GM12878 (cell line): ENCODE results near the gene PCDHGA3. TPM values are rescaled to one million over a fixed set of nuclear protein-coding genes. Genes with fewer than 3 reads are reported as not detected.

Source experiments
- ATAC-seq: fragments of 200-7000 bp; cut with Tn5 transposase; 3 replicates; pipeline ENCODE4 v1.9.1; 2020; ENCODE audit warnings: mild to moderate bottlenecking, moderate library complexity
- BruUV-seq: library from RNA; stranded (reverse); fragments of 400-500 nt; replicated peaks from 2 replicates; lab custom pipeline; 2021; lab: Mats Ljungman, UMichigan
- CTCF ChIA-PET: fragments of 300-600 bp; sonication (Branson Sonifier 250); formaldehyde crosslinking; extraction: SDS; loops from one replicate; lab custom pipeline; 2021; ENCODE audit warnings: inconsistent platforms; lab: Yijun Ruan, JAX
- POLR2A ChIA-PET: fragments of 350-600 bp; formaldehyde crosslinking; extraction: SDS; loops from one replicate; lab custom pipeline; 2021; ENCODE audit warnings: inconsistent platforms; lab: Charles Lee
- RAD21 ChIA-PET: fragments of 300-600 bp; sonication (Branson Sonifier 250); formaldehyde crosslinking; loops from one replicate; lab custom pipeline; 2023; ENCODE audit warnings: antibody characterized with exemption; ENCODE audit not compliant: unreplicated experiment; lab: Charles Lee
- SMC1A ChIA-PET: fragments of 300-600 bp; sonication (Branson Sonifier 250); formaldehyde crosslinking; loops from one replicate; lab custom pipeline; 2023; ENCODE audit not compliant: unreplicated experiment, uncharacterized antibody; lab: Charles Lee
- DNase-seq: peaks from one replicate; pipeline ENCODE4 v3.0.0-alpha.2; 2011; ENCODE audit warnings: low read depth, low spot score
- FAIRE-seq: peaks from 3 replicates; lab custom pipeline; 2011; peaks lifted over from hg19 to GRCh38; lab: Jason Lieb, UNC
- H2AFZ ChIP-seq: 2 replicates; pipeline ENCODE4 v1.6.0; 2011; ENCODE audit warnings: low read depth, low read length, control low read depth; ENCODE audit not compliant: control insufficient read depth
- H3K27ac ChIP-seq: 2 replicates; pipeline ENCODE4 v1.5.1; 2011; ENCODE audit warnings: control low read depth; ENCODE audit not compliant: control insufficient read depth, insufficient read depth
- H3K27me3 ChIP-seq, 2 experiments: replicated peaks in 1 of 2; 2 replicates each; pipeline versions ENCODE4 v1.6.0 to v1.6.1; 2011; ENCODE audit warnings: low read length in 1 of 2; ENCODE audit not compliant: control insufficient read depth in 2 of 2, insufficient read depth in 2 of 2
- H3K36me3 ChIP-seq, 2 experiments: 2 replicates each; pipeline ENCODE4 v1.5.1; 2011; ENCODE audit warnings: low read length in 1 of 2; ENCODE audit not compliant: control insufficient read depth in 2 of 2, insufficient read depth in 2 of 2
- H3K4me1 ChIP-seq: 2 replicates; pipeline ENCODE4 v1.6.1; 2011; ENCODE audit warnings: mild to moderate bottlenecking, low read length, moderate library complexity, mixed read lengths; ENCODE audit not compliant: control insufficient read depth, insufficient read depth
- H3K4me2 ChIP-seq: 2 replicates; pipeline ENCODE4 v1.6.0; 2011; ENCODE audit warnings: control low read depth; ENCODE audit not compliant: control insufficient read depth, insufficient read depth
- H3K4me3 ChIP-seq: fragments of 200-600 bp; sonication (generic); 2 replicates; pipeline ENCODE4 v1.5.1; 2016
- H3K79me2 ChIP-seq: 2 replicates; pipeline ENCODE4 v1.6.0; 2011; ENCODE audit warnings: low read length; ENCODE audit not compliant: control insufficient read depth, insufficient read depth
- H3K9ac ChIP-seq: 2 replicates; pipeline ENCODE4 v1.8.0; 2011; ENCODE audit warnings: low read length, control low read depth, mixed read lengths; ENCODE audit not compliant: control insufficient read depth, insufficient read depth
- H3K9me3 ChIP-seq: replicated peaks from 3 replicates; pipeline ENCODE4 v1.5.1; 2011; ENCODE audit warnings: mild to moderate bottlenecking, low read length; ENCODE audit not compliant: control insufficient read depth, insufficient read depth
- H4K20me1 ChIP-seq: 2 replicates; pipeline ENCODE4 v1.6.0; 2011; ENCODE audit not compliant: control insufficient read depth, insufficient read depth
- ATF7 ChIP-seq: fragments of 450-650 bp; IDR thresholded peaks from 2 replicates; pipeline ENCODE4 v1.6.1; 2016; ENCODE audit warnings: low read depth, mild to moderate bottlenecking
- BHLHE40 ChIP-seq, 2 experiments: fragments of 450-650 bp in 1 of 2; IDR thresholded peaks; 2 replicates each; pipeline ENCODE4 v1.6.1; 2011 to 2017; ENCODE audit warnings: low read depth in 2 of 2, borderline replicate concordance in 1 of 2, improper control_type of control experiment in 1 of 2, low read length in 1 of 2, mild to moderate bottlenecking in 1 of 2
- BRCA1 ChIP-seq: IDR thresholded peaks from 2 replicates; pipeline ENCODE4 v1.6.1; 2011; ENCODE audit warnings: low read depth, low read length, improper control_type of control experiment
- CBFB ChIP-seq: IDR thresholded peaks from 2 replicates; pipeline ENCODE4 v1.6.1; 2016; ENCODE audit warnings: antibody characterized with exemption, low read depth
- CBX3 ChIP-seq: fragments of 200-600 bp; sonication (generic); IDR thresholded peaks from 2 replicates; pipeline ENCODE4 v1.6.1; 2016; ENCODE audit warnings: low read depth, borderline replicate concordance
- EZH2 ChIP-seq: IDR thresholded peaks from 2 replicates; pipeline ENCODE4 v1.6.1; 2012; ENCODE audit warnings: low read depth, mild to moderate bottlenecking, control low read depth, inconsistent platforms, low read length, borderline replicate concordance; ENCODE audit not compliant: control insufficient read depth
- JUND ChIP-seq: IDR thresholded peaks from 2 replicates; pipeline ENCODE4 v1.6.1; 2012; ENCODE audit warnings: low read depth, mild to moderate bottlenecking, low read length, improper control_type of control experiment, moderate library complexity
- LARP7 ChIP-seq: fragments of 450-650 bp; IDR thresholded peaks from 2 replicates; pipeline ENCODE4 v1.6.1; 2017; ENCODE audit warnings: mild to moderate bottlenecking
- MEF2B ChIP-seq: fragments of 450-650 bp; IDR thresholded peaks from 2 replicates; pipeline ENCODE4 v1.6.1; 2018; ENCODE audit warnings: mild to moderate bottlenecking, moderate library complexity; ENCODE audit not compliant: partially characterized antibody, poor library complexity, severe bottlenecking
- POLR2AphosphoS5 ChIP-seq: IDR thresholded peaks from 2 replicates; pipeline ENCODE4 v1.6.1; 2011; ENCODE audit warnings: mild to moderate bottlenecking, low read length, inconsistent platforms
- SIN3A ChIP-seq: IDR thresholded peaks from 2 replicates; pipeline ENCODE4 v1.6.1; 2012; ENCODE audit warnings: low read depth, low read length, improper control_type of control experiment
- SMARCA5 ChIP-seq: fragments of 450-650 bp; IDR thresholded peaks from 2 replicates; pipeline ENCODE4 v1.6.1; 2017; ENCODE audit warnings: mild to moderate bottlenecking
- TBL1XR1 ChIP-seq: IDR thresholded peaks from 2 replicates; pipeline ENCODE4 v1.6.1; 2012; ENCODE audit warnings: low read depth, low read length, improper control_type of control experiment
- TCF12 ChIP-seq: IDR thresholded peaks from 2 replicates; pipeline ENCODE4 v1.6.1; 2011; ENCODE audit warnings: low read depth, mild to moderate bottlenecking, low read length
- YBX1 ChIP-seq: fragments of 450-650 bp; IDR thresholded peaks from 2 replicates; pipeline ENCODE4 v1.6.1; 2016; ENCODE audit warnings: antibody characterized with exemption
- YY1 ChIP-seq: IDR thresholded peaks from 2 replicates; pipeline ENCODE4 v1.6.1; 2011; ENCODE audit warnings: low read depth, mild to moderate bottlenecking, low read length
- ZNF217 ChIP-seq: fragments of 450-650 bp; IDR thresholded peaks from 2 replicates; pipeline ENCODE4 v1.6.1; 2017; ENCODE audit warnings: antibody characterized with exemption, mild to moderate bottlenecking
- WGBS: methylation state at CpG from one replicate; pipeline ENCODE4 v1.1.6; 2016; ENCODE audit warnings: low lambda C conversion rate; ENCODE audit not compliant: insufficient replicate concordance, insufficient coverage; ENCODE audit errors: missing lambda C conversion rate; 5-methylcytosine and 5-hydroxymethylcytosine counted together
- in situ Hi-C: fragments of 300-500 bp; cut with MboI; formaldehyde crosslinking; loops from 9 replicates; pipeline ENCODE4 v1.14.3; 2018; ENCODE audit warnings: mixed read lengths
- intact Hi-C: fragments of 100-400 bp; cut with micrococcal nuclease; formaldehyde crosslinking; loops from one replicate; pipeline ENCODE4 v1.14.2; 2022; ENCODE audit not compliant: unreplicated experiment
- polyA plus RNA-seq, 11 experiments: library from polyadenylated mRNA; depleted of rRNA in 4 of 11; unstranded in 6 of 11; stranded (reverse) in 5 of 11; fragments of >200 nt; fragmentation: Nextera tagmentation in 4 of 11; fragmentation: Illumina TruSeq in 1 of 11; extraction: Ambion mirVana in 4 of 11; extraction: Trizol in 1 of 11; gene quantifications; 1 replicate in 1 of 11; 2 replicates in 10 of 11; pipeline versions ENCODE4 v1.2.1 to v1.2.3, GENCODE V29; 2011 to 2016; ENCODE audit warnings: inconsistent platforms in 2 of 11, missing spikeins in 2 of 11, low read depth in 1 of 11
- total RNA-seq, 4 experiments: library from RNA; depleted of rRNA in 3 of 4; stranded (reverse); fragments of >200 nt in 3 of 4; fragmentation: Illumina TruSeq in 1 of 4; extraction: Trizol in 1 of 4; gene quantifications; 2 replicates each; pipeline versions ENCODE4 v1.2.1 to v1.2.3, GENCODE V29; 2013 to 2021
- TF ChIP-seq, protein P1 (sequence below): fragments of 450-650 bp; IDR thresholded peaks from 2 replicates; pipeline ENCODE4 v1.6.1; 2017; ENCODE audit warnings: mild to moderate bottlenecking, moderate library complexity
- TF ChIP-seq, protein P2 (sequence below): fragments of 150-350 bp; IDR thresholded peaks from 2 replicates; pipeline ENCODE4 v1.6.1; 2016; ENCODE audit warnings: low read depth, low read length

The PCDHGA3 gene
- total and polyA plus RNA-seq, 10 of the 15 experiments (the other 5 are each of a cell fraction or from before 2014, with no cell fraction given), result 0.06 to 0.17 (median 0.11) TPM; not detected in 6

DNA sequence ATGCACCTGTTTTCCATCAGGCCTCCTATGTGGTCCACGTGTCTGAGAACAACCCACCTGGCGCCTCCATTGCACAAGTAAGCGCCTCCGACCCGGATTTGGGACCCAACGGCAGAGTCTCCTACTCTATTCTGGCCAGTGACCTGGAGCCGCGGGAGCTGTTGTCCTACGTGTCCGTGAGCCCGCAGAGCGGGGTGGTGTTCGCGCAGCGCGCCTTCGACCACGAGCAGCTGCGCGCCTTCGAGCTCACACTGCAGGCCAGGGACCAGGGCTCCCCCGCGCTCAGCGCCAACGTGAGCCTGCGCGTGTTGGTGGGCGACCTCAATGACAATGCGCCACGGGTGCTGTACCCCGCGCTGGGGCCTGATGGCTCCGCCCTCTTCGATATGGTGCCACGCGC lies 8.0 kb downstream of the PCDHGA3 start:
- CTCF ChIA-PET, result no interaction called here
- WGBS, result 82% methylated on average over 20 of the region's 36 CpGs
- H3K9me3 ChIP-seq, result no peaks in the 10 kb centered on the region; the same call in 1 of the 3 replicates
- no peak for TF ChIP-seq BRCA1
- no peak for TF ChIP-seq YY1
- TF ChIP-seq, protein P1, sequence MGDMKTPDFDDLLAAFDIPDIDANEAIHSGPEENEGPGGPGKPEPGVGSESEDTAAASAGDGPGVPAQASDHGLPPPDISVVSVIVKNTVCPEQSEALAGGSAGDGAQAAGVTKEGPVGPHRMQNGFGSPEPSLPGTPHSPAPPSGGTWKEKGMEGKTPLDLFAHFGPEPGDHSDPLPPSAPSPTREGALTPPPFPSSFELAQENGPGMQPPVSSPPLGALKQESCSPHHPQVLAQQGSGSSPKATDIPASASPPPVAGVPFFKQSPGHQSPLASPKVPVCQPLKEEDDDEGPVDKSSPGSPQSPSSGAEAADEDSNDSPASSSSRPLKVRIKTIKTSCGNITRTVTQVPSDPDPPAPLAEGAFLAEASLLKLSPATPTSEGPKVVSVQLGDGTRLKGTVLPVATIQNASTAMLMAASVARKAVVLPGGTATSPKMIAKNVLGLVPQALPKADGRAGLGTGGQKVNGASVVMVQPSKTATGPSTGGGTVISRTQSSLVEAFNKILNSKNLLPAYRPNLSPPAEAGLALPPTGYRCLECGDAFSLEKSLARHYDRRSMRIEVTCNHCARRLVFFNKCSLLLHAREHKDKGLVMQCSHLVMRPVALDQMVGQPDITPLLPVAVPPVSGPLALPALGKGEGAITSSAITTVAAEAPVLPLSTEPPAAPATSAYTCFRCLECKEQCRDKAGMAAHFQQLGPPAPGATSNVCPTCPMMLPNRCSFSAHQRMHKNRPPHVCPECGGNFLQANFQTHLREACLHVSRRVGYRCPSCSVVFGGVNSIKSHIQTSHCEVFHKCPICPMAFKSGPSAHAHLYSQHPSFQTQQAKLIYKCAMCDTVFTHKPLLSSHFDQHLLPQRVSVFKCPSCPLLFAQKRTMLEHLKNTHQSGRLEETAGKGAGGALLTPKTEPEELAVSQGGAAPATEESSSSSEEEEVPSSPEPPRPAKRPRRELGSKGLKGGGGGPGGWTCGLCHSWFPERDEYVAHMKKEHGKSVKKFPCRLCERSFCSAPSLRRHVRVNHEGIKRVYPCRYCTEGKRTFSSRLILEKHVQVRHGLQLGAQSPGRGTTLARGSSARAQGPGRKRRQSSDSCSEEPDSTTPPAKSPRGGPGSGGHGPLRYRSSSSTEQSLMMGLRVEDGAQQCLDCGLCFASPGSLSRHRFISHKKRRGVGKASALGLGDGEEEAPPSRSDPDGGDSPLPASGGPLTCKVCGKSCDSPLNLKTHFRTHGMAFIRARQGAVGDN, result no peak
- TF ChIP-seq CBFB, result no peak
- TF ChIP-seq SIN3A, result no peak
- TF ChIP-seq ATF7, result no peak
- TF ChIP-seq EZH2, result no peak
- TF ChIP-seq CBX3, result no peak
- no peak for TF ChIP-seq TBL1XR1
- TF ChIP-seq TCF12, result no peak
- TF ChIP-seq, protein P2, sequence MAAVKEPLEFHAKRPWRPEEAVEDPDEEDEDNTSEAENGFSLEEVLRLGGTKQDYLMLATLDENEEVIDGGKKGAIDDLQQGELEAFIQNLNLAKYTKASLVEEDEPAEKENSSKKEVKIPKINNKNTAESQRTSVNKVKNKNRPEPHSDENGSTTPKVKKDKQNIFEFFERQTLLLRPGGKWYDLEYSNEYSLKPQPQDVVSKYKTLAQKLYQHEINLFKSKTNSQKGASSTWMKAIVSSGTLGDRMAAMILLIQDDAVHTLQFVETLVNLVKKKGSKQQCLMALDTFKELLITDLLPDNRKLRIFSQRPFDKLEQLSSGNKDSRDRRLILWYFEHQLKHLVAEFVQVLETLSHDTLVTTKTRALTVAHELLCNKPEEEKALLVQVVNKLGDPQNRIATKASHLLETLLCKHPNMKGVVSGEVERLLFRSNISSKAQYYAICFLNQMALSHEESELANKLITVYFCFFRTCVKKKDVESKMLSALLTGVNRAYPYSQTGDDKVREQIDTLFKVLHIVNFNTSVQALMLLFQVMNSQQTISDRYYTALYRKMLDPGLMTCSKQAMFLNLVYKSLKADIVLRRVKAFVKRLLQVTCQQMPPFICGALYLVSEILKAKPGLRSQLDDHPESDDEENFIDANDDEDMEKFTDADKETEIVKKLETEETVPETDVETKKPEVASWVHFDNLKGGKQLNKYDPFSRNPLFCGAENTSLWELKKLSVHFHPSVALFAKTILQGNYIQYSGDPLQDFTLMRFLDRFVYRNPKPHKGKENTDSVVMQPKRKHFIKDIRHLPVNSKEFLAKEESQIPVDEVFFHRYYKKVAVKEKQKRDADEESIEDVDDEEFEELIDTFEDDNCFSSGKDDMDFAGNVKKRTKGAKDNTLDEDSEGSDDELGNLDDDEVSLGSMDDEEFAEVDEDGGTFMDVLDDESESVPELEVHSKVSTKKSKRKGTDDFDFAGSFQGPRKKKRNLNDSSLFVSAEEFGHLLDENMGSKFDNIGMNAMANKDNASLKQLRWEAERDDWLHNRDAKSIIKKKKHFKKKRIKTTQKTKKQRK, result no peak
- no peak for TF ChIP-seq SMARCA5
- TF ChIP-seq YBX1, result no peak
- no peak for TF ChIP-seq ZNF217
- no peak for TF ChIP-seq LARP7
- no peak for TF ChIP-seq POLR2AphosphoS5
- TF ChIP-seq BHLHE40 (IDR thresholded peaks at IDR 0.05; ENCODE audit: borderline replicate concordance in 1 of 2, low read depth in 2 of 2, low read length in 1 of 2), result no peak
- TF ChIP-seq JUND, result no peak
- no peak for TF ChIP-seq MEF2B
- TF ChIP-seq, all 136 proteins: peak for 0
- H3K4me3 ChIP-seq, result no peak overlapping the region
- no peaks in the 10 kb centered on the region for H3K36me3 ChIP-seq
- FAIRE-seq, result no peak
- POLR2A ChIA-PET, result no interaction called here
- H3K4me2 ChIP-seq, result no peak overlapping the region
- intact Hi-C loops, result no loop called here
- in situ Hi-C loops, result no loop called here
- H4K20me1 ChIP-seq, result no peaks in the 10 kb centered on the region
- H3K9ac ChIP-seq, result no peak overlapping the region
- no peak overlapping the region for H2AFZ ChIP-seq
- SMC1A ChIA-PET, result no interaction called here
- no peaks in the 10 kb centered on the region for H3K4me1 ChIP-seq
- no peaks in the 10 kb centered on the region for H3K79me2 ChIP-seq
- no peaks in the 10 kb centered on the region for H3K27me3 ChIP-seq
- no peak for ATAC-seq
- no TSS peak for BruUV-seq
- no peak overlapping the region for H3K27ac ChIP-seq
- no peak for DNase-seq
- RAD21 ChIA-PET, result no interaction called here
